ENCODE data around the gene TXNDC2.

Gene TXNDC2

DNA sequence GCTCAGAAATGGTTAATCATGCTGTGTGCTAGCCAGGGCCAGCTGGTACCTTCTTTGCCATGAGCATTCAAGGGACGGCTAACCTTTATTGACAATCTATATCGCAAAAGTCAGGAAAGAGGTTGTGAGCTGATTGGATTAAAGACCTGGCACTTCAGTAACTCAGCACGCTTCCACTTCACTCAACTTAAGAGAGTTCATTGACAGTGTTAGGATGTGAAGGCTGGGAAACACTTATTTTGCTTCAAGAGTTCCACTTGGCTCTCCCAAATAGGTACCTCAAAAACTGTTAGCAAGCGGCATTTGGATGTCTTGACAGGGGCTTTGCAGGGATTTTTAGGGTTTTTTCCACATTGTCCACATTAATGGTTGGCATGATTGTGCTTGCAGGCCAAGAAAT lies 25.1 kb upstream of the TXNDC2 start:
- no peak for DNase-seq (ENCODE audit: low spot score)

DNA sequence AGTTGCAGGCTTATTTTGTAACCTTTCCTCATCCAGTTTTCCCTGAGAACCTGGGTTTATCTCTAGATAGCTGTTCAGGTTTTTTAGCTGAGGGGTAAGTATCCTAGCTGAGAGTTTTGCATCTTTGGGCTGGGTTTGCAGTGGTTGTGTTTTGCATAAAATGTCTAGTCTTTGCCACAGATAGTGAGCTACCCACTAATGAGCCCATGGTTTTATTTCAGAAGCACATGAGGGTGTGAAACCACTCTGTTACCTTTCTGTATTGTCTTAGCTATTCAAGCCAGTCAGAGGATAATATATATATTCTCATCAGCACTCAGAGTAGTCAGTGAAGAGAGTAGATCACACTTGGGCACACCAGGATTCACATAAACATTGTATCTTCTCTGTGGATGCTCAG lies 24.6 kb upstream of the TXNDC2 start:
- no peak for DNase-seq (ENCODE audit: low spot score)

DNA sequence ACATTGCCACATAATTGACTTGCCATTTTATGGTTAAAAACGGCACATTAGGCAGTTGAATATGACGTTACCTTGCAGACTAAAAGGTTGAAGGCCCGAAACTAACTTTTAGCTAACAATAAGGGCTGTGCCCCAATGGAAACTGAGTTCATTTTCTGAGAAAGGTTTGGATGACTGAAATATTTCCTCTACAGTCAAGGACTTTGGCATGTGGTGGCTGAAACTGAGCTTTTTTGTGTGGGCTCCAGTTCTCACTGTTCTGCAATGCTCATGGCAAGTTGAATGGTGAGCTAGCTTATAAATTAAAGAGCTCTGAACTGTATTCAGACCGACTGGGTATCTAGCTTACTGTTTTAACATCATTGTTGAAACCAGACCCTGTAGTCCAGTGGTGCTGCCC lies 23.8 kb upstream of the TXNDC2 start:
- no peak for DNase-seq (ENCODE audit: low spot score)

DNA sequence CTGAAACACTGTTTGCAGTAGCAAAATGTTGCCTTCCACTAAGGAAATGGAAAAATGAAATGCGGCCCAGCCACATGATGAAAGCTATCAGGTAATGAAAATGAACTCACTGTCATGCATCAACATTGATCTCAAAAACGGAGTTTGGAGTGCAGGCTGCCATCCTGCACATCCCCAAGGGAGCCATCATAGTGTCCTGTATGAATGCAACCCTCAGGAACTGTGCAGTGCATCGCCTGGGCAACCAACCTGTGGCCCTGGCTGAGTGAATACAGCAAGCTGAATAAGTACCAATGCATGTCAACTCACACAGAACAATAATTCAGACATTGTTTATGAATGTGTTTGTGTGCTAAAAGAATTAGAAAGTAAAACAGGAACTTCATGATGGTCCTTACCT lies 23.1 kb upstream of the TXNDC2 start:
- DNase-seq (ENCODE audit: low spot score) = no peak

DNA sequence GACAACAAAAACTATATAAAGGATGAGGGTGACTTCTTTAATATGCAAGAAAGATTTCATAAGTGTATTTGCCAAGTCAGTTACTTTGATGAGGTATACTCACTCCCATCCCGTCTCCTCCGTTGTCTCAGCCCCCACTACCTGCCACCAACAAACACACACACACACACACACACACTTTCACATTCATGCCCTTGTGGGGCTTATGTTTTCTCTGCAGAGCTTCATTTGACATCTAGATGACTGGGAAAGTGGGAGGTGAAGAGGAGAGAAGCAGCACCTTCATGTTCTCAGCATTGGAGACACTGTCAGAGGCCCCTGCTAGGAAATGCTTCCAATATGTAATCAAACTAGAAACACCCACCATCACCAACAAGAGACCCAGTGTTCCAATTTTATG lies 22.5 kb upstream of the TXNDC2 start:
- DNase-seq (ENCODE audit: low spot score) = no peak

DNA sequence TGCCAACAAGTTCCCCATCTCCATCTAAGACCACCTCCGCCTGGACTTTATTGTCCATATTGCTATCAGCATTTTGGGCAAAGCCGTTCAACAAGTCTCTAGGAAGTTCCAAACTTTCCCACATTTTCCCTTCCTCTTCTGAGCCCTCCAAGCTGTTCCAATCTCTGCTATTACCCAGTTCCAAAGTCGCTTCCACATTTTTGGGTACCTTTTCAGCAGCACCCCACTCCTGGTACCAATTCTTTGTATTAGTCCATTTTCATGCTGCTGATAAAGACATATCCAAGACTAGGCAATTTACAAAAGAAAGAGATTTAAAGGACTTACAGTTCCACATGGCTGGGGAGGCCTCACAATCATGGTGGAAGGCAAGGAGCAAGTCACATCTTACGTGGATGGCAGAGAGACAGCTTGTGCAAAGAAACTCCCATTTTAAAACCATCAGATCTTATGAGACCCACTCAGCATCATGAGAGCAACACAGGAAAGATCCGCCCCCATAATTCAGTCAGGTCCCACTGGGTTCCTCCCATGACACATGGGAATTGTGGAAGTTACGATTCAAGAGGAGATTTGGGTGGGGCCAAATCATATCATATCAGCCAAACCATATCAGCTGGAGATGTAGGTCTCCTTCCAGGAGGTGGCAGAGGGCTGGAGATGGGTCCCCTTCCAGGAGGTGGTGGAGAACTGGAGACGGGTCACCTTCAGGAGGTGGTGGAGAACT lies 19.8 kb upstream of the TXNDC2 start:
- no peak for DNase-seq (ENCODE audit: low spot score)

DNA sequence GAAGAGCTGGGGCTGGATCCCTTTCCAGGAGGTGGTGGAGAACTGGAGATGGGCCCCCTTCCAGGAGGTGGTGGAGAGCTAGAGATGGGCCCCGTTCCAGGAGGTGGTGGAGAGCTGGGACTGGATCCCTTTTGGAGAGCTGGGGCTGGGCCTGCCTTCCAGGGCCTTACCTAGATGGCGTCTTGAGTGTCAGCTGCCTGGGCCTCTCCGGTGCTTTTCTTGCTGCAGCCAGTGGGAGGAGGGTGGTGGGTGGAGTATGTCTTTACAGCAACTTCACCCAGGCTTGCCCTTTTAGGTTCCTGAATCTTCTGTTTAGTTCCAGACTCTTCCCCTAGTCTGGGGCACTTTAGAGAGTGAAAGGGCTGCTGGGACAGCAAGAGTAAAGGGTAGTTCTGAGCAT lies 19.1 kb upstream of the TXNDC2 start:
- no peak for DNase-seq (ENCODE audit: low spot score)

DNA sequence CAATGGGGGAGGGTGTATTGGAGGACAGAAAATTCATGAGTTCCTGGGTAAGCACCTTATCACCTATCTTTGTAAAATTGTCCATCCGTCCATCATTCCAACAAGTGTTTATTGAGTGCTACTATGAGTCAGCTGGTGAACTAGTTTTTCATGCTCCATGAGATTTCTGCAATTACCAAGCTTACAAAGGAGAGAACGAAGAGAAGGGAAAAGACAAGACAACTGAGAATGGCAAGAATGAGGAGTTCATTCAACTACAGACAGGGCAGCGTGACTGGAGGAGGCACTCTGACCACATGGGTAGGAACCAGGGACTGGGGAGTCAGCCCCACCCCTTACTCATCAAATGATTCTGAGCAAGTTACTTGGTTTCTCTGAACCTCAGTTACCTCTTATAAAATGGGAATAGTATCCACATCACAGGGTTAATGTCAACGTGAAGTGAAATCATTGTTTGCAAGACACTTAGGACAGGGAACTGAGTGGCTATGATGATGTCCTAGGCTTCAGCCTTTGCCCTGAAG lies 18.6 kb upstream of the TXNDC2 start:
- DNase-seq (ENCODE audit: low spot score) = peak; percentile 53

DNA sequence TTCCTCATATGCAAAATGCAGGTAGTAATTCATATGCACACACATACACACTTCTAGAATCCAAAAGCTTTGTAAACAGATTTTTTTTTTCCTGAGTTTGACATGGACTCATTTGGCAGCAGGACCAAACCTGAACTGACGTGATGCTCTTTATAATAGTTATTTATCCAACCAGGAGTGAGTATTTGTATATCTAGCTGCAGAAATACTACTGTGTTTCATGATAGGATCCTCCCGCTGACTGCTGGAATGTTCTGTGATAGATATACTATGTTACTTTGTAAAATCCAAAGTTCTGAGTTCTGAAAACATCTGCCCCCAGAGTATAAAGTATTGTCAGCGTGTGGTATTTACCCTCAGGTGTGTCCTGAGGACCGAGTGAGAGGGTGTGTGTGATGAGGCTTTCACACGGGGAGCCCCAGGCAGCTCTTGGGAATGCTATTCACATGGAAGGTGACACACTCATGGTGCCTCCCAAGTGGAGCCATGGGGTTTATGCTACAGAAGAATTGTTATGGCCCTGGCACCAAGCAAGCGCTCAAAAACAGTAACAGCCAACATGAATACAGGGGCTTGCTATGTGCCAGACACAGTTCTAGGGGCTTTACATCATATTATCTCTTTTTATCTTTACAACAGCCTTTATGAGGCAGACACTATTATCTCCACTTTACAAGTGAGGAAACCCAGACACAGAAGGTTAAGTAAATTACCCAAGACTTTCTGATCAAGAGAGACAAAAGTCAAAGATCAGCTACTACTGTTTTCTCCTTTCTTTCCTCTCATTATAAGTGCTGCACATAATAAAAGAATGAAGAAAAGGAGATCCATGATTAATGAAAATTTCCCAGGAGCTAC lies 16.7 kb upstream of the TXNDC2 start:
- no peak for DNase-seq (ENCODE audit: low spot score)

DNA sequence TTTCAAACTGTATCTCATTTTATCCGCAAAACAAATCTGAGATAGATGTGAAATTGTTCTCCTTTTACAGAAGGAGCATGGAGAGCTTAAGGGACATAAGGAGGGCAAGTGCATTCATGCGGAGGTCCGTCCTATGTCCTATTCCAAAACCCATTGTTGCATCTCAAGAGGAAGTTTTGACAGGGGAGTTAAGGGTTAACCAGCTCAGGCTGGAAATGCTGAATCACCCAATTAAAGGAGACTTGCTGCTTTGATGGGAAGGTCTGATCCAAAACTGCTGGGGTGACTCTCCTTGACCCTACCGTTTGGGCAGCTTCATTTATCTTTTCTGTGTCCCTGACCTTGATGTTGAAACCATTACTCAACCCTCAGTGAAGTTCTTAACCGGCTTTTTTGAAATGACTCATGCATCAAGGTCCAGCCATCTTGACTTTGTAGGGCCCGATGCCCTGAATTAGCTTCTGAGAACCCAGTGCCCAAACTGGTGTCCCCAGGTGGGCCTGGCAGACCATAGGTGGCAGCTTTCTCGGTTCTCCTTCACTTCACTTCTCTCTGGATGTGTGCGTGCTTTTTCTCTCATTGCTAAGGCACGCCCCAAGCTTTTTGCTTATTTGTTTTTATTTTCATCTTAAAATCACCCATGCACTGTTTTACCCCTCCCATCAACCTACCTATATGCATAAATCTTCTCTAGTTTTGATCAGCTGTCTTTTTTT lies 15.9 kb upstream of the TXNDC2 start:
- DNase-seq (ENCODE audit: low spot score) = peak; percentile 58

DNA sequence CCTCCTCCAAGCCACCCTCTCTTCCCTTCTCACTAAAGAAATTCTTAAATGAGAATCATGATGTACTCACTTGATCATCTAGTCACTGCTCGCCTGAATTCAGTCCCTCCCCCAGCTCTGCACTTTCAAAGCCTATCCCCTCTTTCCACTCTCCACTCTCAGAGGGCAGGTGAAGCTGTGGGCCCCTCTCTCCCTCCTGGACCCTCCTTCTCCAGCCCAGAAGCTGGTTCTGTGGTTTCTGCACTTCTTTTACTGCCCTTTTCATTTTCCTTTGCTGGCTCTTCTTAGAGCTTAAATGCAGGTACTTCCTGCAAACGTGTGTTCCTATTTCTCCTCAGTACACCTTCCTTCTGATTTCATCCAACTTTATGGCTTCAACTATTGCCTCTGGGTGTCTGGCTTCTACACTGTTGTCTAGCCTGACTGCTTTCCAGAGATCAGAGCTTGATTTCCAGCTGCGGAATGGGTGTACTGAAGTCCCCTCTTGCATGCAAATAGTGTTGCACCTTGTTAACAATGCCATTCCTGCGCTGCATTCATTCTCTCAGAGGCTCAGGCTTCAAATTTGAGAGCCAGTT lies 15.3 kb upstream of the TXNDC2 start:
- DNase-seq (ENCODE audit: low spot score) = no peak

DNA sequence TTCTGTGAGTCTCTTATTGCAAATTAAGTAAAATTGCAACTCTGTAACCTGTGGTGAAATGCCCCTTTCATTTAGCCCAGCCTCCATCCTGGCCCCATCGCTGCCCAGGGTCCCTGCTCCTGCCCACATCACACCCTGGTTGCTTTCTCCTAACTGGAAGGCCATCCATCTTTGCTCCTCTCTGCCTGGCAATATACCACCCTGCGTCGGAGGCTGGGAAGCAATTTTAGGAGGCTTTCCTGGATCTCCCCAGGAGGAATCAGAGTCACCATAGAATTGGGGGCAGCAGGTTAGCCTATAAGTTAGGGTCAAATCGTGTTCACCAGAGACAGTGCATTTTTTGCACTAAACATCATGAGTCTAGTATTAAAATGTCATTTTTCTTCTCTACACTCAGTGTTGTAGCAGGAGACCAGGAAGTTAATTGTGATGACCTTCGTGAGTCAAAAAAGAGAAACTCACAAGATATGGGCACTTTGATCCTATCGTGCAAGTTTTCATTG lies 14.5 kb upstream of the TXNDC2 start:
- no peak for DNase-seq (ENCODE audit: low spot score)

DNA sequence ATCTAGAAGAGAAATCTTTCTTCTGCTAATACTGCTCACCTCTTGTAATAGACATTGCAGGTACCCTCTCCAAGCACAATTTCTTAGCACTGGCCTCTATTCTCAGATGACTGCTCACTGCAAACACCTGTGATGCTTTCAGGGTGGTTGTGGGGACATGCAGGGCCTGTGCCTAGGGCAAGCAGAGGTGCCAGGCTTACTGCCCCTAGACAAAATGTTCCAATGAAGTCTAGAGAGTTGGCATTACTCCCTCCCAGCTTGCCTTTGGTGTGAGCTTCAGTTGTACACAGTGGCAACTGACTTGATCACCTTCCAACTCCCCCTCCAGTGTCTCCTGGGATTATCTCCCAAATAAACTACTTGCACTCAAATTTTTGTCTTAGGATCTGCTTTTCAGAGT lies 12.9 kb upstream of the TXNDC2 start:
- no peak for DNase-seq (ENCODE audit: low spot score)

DNA sequence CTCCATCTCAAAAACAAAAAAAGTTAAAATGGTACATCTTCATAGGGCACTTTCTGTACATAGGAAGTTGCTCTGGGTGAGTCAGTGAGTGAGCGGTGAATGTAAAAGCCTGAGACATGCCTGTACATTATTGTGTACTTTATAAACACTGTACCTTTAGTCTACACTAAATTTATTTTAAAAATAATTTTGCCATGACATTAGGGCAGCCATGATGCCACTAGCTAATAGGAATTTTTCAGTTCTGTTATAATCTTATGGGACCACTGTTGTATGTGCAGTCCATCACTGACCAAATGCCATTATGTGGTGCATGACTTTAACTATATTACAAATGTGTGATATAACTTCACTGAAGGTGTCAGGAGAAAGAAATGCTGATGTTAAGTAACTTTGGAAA lies 11.0 kb upstream of the TXNDC2 start:
- DNase-seq (ENCODE audit: low spot score) = no peak

DNA sequence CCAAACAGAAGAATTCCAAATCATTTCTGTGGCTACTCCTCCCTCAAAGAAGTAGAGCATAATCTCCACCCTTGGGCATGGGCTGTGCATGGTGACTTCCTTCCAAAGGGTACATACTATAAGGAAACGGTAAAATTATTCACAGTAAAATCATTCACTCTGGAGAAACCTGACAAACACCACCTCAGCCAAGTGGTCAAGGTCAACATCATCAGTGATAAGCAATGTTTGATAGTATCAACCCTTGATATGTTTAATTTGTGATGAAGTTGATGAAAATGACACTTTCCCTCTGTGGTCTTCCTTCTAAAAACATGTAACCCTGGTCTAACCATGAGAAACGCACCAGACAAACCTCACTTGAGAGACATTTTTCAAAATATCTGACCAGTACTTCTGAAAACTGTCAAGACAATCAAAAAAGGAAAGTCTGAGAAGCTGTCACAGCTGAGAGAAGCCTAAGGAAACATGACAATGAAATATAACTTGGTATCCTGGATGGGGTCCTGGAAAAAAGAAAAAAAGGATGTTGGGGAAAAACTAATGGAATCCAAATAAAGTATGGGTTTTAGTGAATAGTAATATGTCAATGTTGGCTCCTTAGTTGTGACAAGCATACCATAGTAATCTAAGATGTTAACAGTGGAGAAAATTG lies 9.4 kb upstream of the TXNDC2 start:
- DNase-seq (ENCODE audit: low spot score) = no peak

DNA sequence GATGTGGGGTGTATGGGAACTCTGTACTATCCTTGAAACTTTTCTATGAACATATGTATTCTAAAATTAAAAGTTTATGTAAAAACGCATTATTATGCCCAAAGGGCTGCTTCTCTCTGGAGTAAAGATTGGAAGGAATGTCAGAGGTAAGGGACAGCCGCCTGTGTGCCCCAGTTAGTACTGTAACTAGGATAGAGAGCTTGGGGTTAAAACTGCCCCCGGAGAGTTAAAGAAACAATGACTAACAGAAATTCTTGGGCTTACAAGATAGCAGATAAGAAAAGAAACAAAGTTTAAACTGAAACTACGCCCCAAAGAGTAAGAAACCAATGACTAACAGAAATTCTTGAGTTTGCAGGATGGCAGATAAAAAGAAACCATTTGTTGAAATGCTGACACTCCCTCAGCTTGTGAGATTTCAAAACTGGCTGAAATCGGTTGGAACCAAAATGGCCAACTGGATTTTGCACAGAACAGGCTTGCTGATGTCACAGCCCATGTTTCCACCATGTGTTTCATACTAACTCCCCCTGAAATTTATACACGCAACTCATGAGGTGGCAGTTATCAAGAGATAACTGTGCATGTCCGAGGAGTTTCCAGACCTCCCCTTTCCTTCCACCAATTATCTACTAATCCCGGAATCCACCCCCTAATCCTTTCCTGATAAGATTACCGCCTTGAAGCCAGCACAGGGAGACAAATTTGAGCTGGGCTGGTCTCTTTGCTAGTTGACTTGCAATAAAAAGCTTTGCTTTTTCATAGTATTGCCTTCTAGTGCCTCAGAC lies 8.7 kb upstream of the TXNDC2 start:
- DNase-seq (ENCODE audit: low spot score) = peak; percentile 77

DNA sequence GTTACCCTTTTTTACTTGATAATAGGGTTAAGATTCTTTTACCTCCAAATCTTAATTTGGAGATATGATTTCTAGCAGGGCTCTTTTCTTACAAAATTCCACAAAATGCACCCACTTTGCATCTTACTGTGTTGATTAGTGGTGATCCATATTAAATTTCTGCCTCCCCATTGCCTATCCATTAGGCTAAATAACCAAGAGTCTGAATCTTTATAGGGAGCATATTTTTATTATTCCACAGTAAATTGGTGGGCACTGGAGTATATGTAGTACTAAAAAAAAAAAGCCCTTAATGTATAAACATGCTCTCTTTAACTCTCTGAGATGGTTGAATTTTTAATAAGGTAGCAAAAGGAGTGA lies 8.1 kb upstream of the TXNDC2 start:
- no peak for DNase-seq (ENCODE audit: low spot score)

DNA sequence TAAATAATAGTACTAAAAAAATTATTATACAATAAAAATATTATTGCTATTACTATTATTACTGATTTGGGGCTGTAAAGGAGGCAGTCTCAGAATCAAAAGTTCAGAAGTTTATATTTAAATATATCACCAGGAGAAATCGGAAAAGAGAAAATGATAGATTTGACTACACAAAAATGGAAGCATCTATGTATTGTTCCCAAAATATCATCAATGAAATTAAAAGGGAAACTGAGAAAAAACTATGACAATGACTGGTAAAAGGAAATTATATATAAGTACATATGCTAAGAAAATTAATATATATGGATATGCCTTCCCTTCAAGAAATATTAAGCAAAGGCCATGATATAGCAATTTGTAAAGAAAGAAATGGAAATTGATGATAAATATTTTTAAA lies 7.7 kb upstream of the TXNDC2 start:
- no peak for DNase-seq (ENCODE audit: low spot score)

DNA sequence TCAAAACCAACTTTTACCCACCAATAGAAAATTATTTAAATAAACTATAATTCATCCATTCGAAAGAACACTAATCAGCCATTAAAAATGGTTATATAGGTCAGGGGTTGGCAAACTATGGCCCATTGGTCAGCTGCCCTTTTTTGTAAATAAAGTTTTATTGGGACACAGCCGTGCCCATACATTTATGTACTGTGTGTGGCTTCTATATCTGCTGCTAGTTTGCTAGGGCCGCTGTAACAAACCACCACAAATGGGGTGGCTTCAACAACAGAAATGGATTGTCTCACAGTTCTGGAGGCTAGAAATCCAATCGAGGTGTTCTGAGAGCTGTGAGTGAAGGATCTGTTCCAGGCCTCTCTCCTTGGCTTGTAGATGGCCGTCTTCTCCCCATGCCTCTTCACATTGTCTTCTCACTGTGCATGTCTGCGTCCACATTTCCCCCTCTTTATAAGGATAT lies 7.0 kb upstream of the TXNDC2 start:
- no peak for DNase-seq (ENCODE audit: low spot score)

DNA sequence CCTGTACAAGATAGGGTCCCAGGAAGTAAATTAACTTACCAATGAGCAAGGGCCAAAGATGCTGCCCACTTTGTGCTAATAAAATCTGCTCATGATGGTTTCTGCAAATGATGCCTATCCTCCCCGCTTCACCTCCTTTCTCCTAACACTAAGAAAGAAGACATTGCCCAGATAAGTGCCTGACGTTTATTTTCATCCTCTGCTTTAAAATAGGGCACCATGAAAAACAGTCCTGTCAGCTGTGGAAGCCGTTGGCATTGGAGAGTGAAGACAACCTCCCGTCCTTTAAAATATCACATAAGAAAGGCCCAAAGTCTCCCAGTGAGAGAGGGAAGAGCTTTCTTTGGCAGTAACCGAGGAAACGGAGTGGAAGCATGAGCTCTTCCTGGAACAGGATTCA lies 1.7 kb upstream of the TXNDC2 start:
- DNase-seq (ENCODE audit: low spot score) = no peak

All from kidney tubule cell (primary cell).